HG02571 (cell line): ENCODE results near the gene CRYAB.

Experiments used
- ATAC-seq: cut with Tn5 transposase; IDR thresholded peaks from one replicate; pipeline ENCODE4 v1.9.1; 2021; ENCODE audit warnings: mild to moderate bottlenecking, moderate library complexity; ENCODE audit not compliant: unreplicated experiment

The CRYAB gene, protein sequence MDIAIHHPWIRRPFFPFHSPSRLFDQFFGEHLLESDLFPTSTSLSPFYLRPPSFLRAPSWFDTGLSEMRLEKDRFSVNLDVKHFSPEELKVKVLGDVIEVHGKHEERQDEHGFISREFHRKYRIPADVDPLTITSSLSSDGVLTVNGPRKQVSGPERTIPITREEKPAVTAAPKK

DNA sequence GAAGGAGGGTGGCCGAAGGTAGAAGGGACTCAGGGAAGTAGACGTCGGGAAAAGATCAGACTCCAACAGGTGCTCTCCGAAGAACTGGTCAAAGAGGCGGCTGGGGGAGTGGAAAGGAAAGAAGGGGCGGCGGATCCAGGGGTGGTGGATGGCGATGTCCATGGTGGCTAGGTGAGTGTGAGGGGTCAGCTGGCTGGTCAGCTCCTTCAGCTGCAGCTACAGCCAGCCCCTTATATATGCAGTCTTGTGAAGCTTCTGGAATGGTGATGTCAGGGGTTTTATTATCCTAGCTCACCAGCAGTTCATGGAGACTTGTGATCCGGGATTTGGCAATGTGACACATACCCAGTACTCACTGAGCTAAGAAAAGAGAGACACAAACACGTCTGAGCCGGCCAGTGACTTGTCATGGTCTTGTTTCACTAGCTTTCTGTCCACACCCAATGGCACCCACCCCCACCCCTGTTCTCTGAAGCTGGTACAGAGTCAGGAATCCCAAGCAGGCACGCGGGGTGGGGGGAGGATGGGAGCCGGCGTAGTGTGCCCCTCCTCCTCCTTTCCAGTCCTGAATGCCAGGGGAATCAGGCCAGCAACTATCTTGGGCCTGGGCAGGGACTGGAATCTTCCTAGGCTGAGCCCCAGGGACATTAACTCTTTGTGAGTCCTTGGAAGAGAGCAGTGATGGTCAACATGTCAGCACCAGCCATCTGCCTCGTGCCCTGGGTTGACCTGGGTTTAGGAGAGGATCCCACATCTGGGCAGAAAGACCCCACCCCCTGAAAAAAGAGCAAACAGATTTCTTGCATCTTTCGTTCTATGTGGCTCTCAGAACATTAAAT, at the start of gene CRYAB:
CRYAB (minus strand) TSS at position 208 of the 839 bp plus-strand sequence; CDS start at position 162, 46 bp downstream.
- ATAC-seq, result no peak

DNA sequence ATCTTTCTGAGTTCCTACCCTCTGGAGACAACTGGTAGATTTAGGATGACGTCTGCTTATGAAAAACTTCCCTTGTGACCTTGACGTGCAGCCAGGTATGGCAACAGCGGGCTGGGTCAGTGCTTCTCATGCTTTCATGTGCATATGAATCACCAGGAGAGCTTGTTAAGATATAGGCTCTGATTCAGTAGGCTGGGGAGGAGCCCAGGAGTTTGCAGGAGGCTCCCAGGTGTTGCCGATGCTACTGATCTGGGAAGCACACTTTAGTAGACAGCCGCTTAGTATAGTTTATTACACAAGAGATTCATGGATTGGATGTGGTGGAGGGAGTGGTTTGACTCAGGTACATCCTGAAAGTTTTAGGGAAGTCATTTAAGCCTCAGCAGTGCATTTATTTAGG, 49.3 kb upstream of the CRYAB start:
- no peak for ATAC-seq

DNA sequence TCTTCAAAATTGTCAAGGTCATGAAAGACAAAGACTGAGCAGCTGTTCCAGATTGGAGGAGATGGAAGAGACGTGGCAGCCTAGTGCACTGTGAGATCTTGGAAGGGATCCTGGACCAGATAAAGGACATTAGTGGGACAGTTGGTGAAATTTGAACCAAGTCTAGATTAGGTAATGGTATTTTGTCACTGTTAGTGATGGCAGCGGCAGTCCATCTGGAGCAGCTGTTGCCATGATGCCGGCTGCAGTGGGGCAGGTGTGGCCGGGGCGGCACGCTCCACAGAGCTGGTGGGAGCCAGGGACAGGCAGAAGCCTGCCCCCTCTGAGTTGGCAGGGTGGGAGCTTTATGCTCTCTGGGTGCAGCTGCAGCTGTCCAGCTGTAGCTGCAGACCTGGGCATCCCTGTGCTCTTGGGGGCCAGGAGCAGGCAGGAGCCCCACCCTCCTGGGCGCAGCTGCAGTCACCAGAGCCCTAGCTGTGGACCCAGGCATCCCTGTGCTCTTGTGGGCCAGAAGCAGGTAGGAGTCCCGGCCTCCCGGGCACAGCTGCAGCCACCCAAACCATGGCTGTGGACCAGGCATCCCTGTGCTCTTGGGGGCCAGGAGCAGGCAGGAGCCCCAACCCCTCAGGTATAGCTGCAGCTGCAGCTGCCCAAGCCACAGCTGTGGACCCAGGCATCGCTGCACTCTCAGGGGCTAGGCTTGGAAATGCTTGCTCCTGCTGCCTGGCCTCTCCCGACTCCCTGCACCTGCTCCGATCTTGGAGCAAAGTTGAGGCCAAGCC, 46.3 kb upstream of the CRYAB start:
- no peak for ATAC-seq

DNA sequence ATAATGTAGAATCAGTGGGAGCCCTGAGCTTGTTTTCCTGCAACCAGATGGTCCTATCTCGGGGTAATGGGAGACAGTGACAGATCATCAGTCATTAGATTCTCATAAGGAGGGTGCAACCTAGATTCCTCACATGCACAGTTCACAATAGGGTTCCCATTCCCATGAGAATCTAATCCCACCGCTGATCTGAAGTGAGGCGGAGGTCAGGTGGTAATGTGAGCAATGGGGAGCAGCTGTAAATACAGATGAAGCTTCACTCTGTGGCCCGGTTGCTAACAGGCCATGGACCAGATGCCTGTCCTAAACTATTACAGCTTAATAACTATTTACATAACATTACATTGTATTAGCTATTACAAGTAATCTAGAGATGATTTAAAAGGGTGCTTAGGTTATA, 42.6 kb upstream of the CRYAB start:
- ATAC-seq, result no peak

DNA sequence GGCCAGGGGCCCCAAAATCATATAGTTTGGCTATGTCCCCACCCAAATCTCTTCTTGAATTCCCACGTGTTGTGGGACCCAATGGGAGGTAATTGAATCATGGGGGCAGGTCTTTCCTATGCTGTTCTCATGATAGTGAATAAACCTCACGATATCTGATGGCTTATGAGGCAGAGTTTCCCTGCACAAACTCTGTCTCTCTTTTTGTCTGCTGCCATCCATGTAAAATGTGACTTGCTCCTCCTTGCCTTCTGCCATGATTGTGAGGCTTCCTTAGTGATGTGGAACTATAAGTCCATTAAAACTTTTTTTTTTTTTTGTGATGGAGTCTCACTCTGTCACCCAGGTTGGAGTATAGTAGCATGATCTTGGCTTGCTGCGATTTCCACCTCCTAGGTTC, 40.0 kb upstream of the CRYAB start:
- no peak for ATAC-seq

DNA sequence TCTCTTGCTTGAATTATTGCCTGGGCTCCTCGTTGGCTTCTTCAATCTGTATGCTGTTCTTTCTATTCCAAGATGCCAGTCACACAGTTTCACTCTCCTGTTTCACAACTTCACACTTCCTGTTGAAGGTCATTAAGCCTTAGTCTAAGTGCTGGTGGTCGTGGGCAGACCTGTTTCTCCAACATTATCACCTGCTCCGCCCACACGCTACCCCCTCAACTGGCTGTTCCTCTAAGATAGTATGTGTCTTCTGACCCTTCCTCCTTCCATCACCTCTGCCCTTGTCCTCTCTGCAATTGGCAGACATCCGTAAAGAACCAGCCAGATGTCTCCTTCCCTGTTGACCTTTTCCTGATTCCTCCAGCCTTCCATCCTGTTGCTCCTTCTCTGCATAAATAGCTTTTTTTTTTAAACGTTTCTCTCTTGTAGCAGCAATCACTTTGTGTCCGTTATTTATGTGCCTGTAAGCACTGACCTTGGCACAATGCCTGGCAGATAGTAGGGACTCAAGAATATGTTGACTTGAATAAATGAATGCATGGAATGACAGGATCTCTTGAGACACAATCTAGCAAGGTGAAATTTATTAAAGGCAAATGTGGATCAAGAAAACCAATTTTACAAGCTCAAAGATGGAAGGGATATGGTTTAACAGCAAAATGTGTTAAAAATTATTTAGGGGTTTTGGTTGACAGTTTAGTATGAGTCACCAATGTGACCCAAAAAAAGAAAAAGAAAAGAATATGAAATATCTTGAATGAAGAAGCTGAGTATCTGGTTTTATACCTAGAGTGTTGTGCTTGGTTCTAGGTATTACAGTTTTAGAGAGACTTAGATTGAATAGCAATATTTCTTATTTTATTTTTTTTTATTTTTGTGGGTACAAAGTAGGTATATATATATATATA, 38.2 kb upstream of the CRYAB start:
- no peak for ATAC-seq

DNA sequence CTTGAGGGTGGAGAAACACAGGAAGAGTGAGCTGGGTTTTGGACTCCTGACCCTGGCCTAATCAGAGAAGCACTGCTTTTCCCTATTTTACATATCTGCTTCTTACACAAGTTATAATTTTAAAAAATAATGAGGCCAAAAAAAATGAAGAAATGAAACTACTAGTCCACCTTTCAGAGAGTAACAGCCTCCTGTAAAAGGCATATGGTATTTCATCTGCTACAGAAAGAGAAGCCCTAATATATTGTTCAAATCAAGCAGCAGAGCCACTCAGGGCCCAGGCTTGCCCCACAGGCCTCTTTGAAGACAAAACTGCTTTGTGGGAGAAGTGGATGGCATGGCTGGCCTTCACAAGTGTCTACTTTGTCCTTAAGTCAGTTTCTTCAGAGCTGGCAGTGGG, 35.6 kb upstream of the CRYAB start:
- no peak for ATAC-seq

DNA sequence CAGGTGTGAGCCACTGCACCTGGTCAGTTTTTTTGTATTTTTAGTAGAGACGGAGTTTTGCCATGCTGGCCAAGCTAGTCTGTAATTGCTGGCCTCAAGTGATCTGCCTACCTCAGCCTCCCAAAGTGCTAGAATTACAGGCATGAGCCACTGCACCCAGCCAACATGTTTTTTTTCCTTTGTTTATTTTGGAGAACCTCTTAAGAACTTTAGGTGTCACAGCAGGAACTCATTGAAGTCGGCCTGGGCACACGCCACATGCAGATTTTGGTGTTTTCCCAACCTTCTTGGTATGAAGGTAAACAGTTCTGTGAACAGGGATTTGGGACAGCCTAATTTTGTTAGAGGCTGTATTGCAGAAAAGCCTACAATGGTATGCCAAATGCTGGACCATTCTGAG, 34.9 kb upstream of the CRYAB start:
- ATAC-seq, result no peak

DNA sequence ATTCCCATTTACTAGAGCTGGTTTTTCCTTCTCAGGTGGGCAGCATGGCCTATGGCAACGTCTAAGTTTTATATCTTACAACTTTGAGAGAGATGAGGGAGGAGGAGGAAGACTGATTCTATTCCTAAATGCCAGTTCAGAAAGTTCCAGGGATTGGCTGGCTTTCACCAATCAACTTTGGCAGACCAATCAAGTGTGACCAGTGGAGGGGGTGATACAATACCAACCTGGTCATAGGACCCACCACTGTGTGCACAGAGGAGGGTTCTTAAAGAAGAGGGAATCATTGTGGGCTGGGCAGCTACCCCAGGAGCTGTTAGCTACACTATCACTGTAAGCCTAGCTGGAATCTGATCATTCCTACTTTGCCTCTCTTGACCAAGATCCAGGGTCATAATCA, 33.6 kb upstream of the CRYAB start:
- no peak for ATAC-seq

DNA sequence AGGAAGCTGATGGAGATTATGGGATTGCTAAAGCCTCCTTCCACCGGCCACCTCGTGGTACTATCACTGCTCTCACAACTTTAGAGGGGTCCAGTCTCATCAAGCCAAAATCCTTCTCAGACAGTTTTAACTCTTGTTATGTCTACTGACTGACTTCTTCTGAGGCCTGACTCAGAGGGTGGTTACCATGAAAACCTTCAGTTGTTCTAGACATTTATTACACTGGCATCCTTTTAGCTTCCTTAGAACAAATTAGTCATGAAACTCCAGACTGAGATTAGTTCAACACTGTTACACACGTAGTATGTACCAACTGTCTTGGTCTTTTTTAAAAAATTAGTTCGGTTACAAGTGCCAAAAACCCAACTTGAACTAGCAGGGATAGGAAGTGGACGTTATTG, 33.1 kb upstream of the CRYAB start:
- no peak for ATAC-seq

DNA sequence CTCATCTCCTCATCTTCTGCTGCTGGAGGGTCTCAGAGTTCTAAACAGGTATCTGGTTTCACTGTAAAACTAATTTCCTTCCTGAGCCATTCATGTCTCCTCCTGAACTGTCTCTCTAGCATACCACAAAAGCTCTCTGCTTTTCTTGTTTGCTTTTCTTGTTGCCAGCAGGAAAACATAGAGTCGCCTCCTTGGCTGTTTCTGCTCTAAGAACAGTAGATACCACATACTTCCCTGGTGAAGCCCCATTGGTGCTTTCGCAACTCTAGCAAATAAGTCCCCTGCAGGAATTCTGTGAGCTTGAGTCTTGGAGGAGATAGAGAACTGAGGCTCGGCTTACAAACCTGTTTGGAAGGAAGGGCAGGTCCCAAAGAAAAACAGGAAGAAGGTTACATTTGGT, 32.6 kb upstream of the CRYAB start:
- no peak for ATAC-seq

DNA sequence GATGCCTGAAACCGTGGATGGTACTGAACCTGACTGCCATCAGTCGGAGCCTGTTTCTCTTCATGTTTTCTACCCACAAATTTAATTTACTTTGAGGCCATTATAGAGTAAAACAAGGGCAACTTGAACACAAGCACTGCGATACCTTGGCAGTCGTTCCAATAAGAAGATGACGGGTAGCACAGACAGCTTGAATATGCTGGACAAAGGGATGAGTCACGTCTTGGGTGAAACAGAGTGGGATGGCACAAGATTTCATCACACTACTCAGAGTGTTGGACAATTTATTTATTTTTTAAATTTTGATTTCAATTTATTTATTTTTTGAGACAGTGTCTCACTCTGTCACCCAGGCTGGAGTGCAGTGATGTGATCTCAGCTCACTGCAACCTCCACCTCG, 31.3 kb upstream of the CRYAB start:
- ATAC-seq, result no peak

DNA sequence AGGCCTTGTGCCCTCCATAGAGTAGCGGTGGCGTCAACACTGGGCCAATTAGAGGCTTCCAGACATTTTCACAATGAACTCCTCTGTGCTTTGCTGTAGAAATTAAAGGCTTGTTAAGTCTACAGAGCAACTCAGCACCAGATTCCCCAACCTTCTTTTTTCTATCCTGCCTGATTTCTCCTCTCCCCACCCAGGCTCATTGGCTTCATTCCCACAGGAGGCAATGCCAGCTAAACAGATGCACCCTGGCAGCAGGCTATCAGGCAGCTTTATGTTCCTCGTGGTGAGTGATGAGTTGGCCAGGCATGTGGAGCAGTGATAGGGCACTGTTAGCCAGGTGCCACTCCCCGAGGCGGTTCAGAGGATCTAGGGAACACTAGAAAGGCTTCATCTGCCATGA, 30.4 kb upstream of the CRYAB start:
- no peak for ATAC-seq

DNA sequence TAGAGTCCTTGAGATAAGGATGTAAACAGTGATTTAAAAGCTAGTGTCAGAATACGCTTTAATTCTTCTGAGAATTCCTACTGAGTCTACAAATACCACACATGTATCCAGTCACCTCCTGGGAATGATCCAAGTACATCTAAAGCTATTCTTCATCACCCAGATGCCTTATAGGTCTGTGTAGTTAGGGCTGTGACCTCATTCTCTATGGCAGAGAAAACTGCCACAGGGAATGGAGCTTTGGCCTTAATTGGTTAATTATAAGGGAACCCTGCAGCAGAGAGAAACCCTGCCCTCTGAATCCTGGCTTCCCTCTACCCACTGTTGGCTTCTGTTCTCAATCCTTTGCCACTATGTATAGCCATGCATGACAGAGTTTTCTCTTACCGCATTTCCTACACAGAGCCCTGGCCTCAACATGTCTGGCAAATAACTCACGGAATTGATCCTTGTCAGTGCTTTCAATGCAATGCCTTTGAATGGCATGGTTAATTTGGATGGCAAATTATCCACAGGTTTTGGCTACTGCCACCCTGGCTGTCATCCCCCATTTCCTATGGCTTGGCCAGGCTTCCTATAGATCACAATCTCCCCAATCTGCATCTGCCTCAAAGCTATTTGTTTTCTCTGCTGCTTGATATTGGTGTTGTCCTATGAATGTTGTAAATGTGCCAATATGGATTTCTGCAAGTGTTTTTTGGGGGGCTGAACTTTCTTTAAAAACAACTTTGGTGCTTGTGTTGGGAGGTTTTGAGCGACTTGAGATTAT, 28.4 kb upstream of the CRYAB start:
- ATAC-seq, result no peak

DNA sequence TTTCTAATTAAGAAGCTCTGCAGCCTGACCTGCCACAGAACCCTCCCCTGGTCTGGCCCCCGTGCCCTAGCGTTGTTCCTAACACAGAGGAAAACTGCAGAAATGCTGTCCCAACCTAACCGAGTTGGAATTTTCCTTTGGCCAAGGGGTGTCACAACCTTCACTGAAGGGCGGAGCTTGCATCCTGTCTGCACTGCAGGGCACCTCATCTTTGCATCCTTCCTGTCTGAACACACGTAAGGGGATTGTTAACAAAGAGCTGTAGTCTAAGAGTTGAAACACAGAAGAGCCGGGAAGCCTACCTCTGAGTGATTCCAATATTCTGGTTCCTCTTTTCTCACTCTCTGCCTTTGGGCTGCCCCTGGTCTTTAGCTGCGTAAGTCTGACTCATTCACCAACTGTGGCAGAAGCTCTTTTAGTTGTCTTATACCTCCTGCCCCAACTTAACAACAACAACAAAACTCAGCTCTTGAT, 27.2 kb upstream of the CRYAB start:
- ATAC-seq, result peak; percentile 78

DNA sequence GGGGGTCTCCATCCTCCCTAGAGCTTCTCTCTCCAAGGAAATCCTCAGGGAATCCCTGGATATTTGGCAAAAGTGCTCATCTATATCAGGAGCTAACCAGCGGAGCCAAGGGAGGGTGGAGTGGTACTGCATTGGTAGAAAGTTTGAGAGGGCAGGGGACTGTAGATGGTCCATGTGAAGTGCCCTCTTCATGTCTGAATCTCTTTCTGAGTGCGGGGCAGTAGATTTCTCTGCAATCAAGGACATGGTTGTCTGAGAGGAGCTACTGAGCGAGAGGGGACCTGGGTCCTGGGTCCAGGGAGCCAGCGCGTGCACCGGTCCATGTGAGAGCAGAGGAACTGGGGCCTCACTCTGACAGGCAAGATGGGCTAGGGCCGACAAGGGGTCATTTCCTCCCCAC, 26.3 kb upstream of the CRYAB start:
- no peak for ATAC-seq

DNA sequence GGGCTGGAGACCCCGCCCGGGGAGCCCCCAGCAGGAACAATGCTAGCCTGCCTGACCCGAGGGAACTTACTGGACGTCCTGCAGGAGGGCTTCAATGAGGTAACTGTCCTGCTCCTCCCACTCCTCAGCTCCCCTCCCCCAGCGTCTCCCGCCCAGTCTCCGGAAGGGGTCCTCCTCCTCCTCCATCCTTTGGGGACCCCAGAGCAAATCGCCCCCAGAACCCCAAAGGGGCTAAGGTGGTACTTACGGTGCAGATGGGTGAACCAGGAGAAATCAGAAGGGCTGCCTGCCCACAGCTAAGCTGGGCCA, 25.8 kb upstream of the CRYAB start:
- no peak for ATAC-seq

DNA sequence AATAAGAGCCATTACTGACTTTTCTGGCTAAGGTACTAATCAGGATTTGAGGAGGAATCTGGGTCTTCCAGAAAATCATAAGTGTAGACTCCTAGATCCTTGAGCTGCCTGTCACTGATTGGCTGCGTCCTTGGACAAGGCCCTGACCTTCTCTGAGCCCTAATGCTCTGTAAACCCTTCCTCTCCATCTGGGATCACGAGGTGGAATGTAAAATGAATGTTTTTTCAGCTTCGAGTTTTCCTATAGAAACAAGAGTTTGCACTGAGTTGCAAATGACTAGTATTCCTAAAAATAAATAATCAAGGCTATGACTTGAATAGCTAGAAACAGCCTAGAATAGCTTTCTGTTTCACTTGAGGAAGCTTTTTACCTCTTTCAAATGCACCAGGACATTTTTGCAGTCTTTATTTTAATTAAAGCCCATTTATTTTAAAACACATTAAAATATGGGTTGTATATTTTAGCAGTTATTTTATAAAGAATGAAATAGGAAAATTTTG, 24.5 kb upstream of the CRYAB start:
- ATAC-seq, result no peak

DNA sequence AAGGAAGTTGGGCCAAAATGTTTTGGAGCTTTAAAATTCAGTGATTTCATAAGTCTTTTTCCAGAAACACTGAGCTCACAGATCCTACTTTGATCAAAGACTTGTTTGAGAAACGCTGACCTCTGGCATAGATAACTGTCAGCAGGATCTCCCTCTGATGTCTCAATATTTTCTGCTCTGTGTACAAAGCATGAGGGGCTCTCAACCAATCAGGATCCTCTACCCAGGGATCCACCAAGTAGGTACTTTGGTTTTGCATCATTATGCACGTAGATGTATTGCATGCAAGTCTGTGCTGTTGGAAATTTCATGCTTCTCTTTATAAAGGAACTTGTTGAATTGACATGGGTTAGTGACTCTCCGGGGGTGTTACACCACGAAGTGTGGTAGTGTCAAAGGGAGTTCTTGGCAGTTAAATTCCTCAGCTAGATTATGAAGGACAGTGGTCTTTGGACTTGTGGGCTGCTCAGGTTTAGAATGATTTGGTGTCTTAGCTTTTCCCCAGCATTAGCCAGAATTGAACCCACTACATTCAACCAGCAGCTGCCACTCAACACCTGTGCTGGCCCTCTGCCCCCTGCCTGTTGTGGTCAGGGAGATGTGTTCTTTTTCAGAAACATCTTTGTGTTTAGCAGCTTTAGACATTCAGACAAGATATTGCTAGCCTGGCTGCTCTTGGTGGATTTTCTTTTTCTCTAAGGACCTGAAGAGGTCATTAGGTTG, 23.9 kb upstream of the CRYAB start:
- ATAC-seq, result no peak
